PC-3 (cell line): Measurements from ENCODE around the gene IRF5. TPM values are rescaled to one million over a fixed set of nuclear protein-coding genes. Genes with fewer than 3 reads are reported as not detected.
A peak's percentile ranks its signal among the peaks of the same experiment; 100 is the strongest.

Experiments used
- ATAC-seq: fragments of 200-7000 bp; cut with Tn5 transposase; 2 replicates; pipeline ENCODE4 v1.9.1; 2020; ENCODE audit warnings: mild to moderate bottlenecking, moderate library complexity
- BruUV-seq: library from RNA; stranded (reverse); fragments of 400-500 nt; replicated peaks from 2 replicates; lab custom pipeline; 2021; lab: Mats Ljungman, UMichigan
- CTCF ChIA-PET: fragments of 300-600 bp; sonication (Branson Sonifier 250); formaldehyde crosslinking; loops from one replicate; lab custom pipeline; 2022; ENCODE audit warnings: antibody characterized with exemption; lab: Charles Lee
- POLR2A ChIA-PET: fragments of 300-600 bp; sonication (Branson Sonifier 250); formaldehyde crosslinking; loops from one replicate; lab custom pipeline; 2022; ENCODE audit warnings: antibody characterized with exemption; ENCODE audit not compliant: unreplicated experiment; lab: Charles Lee
- DNase-seq: peaks from one replicate; pipeline ENCODE4 v3.0.0-alpha.2; 2015
- H2AFZ ChIP-seq: fragments of 300-600 bp; sonication (generic); 2 replicates; pipeline ENCODE4 v1.6.0; 2016; ENCODE audit warnings: antibody characterized with exemption, low read length
- H3F3A ChIP-seq: fragments of 300-600 bp; sonication (generic); one replicate; pipeline ENCODE4 v1.6.0; 2017; ENCODE audit warnings: antibody characterized with exemption, low read length, control low read depth, mild to moderate bottlenecking; ENCODE audit not compliant: unreplicated experiment
- H3K27ac ChIP-seq: fragments of 300-600 bp; sonication (generic); 2 replicates; pipeline ENCODE4 v1.5.1; 2016; ENCODE audit warnings: mild to moderate bottlenecking, low read length
- H3K27me3 ChIP-seq: fragments of 300-600 bp; sonication (generic); 2 replicates; pipeline ENCODE4 v1.6.1; 2016; ENCODE audit warnings: low read length, mixed read lengths
- H3K36me3 ChIP-seq: fragments of 300-600 bp; sonication (generic); 2 replicates; pipeline ENCODE4 v1.6.1; 2016; ENCODE audit warnings: low read depth, mixed run types, low read length, mixed read lengths
- H3K4me1 ChIP-seq: fragments of 300-600 bp; sonication (generic); 2 replicates; pipeline ENCODE4 v1.5.1; 2016; ENCODE audit warnings: low read length; ENCODE audit not compliant: insufficient read depth
- H3K4me2 ChIP-seq: fragments of 300-600 bp; sonication (generic); 2 replicates; pipeline ENCODE4 v1.6.0; 2016; ENCODE audit warnings: low read length
- H3K4me3 ChIP-seq: fragments of 300-600 bp; sonication (generic); 2 replicates; pipeline ENCODE4 v1.5.1; 2016; ENCODE audit warnings: mild to moderate bottlenecking, low read length, mixed read lengths
- H3K79me2 ChIP-seq: fragments of 300-600 bp; sonication (generic); 2 replicates; pipeline ENCODE4 v1.6.1; 2017; ENCODE audit warnings: low read length, mixed read lengths
- H3K9ac ChIP-seq: fragments of 300-600 bp; sonication (generic); 2 replicates; pipeline ENCODE4 v1.6.0; 2016; ENCODE audit warnings: mild to moderate bottlenecking, low read length
- H3K9me2 ChIP-seq: fragments of 300-600 bp; sonication (generic); replicated peaks from 2 replicates; pipeline ENCODE4 v1.6.1; 2016; ENCODE audit warnings: mixed run types, low read length, mixed read lengths
- H3K9me3 ChIP-seq: fragments of 300-600 bp; sonication (generic); 2 replicates; pipeline ENCODE4 v1.6.1; 2016; ENCODE audit warnings: low read length, mixed read lengths
- H4K20me1 ChIP-seq: fragments of 300-600 bp; sonication (generic); 2 replicates; pipeline ENCODE4 v1.6.1; 2016; ENCODE audit warnings: low read length, mixed read lengths
- EZH2 ChIP-seq: fragments of 300-600 bp; sonication (generic); IDR thresholded peaks from one replicate; pipeline ENCODE4 v1.6.1; 2017; ENCODE audit warnings: antibody characterized with exemption, mild to moderate bottlenecking, low read length; ENCODE audit not compliant: unreplicated experiment
- EZH2phosphoT487 ChIP-seq: fragments of 300-600 bp; sonication (generic); IDR thresholded peaks from 2 replicates; pipeline ENCODE4 v1.6.1; 2018; ENCODE audit warnings: mild to moderate bottlenecking, antibody characterized with exemption, low read length, borderline replicate concordance
- intact Hi-C: fragments of 100-400 bp; cut with micrococcal nuclease; formaldehyde crosslinking; loops from 2 replicates; pipeline ENCODE4 v1.9.0; 2023
- total RNA-seq: library from RNA; depleted of rRNA; stranded (reverse); fragments of >200 nt; gene quantifications from 2 replicates; pipeline ENCODE4 v1.2.3, GENCODE V29; 2014
- TF ChIP-seq, protein P1 (sequence below): fragments of 300-600 bp; sonication (generic); conservative IDR thresholded peaks from 2 replicates; pipeline ENCODE4 v1.5.1; 2017; ENCODE audit warnings: antibody characterized with exemption, low read depth, mild to moderate bottlenecking, low read length

IRF5 gene
- total RNA-seq, 1 experiment from 2014 or later = 15.3 TPM

DNA sequence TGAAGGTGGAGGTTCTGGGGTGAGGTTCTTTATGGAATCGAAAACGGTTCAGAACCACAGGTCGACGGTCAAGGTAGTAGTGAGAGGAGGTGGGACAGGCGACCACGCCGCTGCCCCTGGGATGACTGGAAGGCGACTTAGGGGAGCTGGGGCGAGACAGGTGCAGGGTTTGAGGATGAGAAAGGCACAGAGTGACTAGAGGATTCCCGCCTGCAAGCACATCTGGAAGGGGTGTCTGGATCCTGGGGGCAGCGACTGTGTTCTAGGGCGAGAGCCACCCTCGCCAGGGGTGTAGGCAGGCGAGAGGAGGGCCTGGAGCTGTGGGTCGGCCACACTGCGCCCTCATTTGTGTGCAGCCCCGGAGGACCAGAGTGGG, 468 bp upstream of the IRF5 start:
- H3K27me3 ChIP-seq = no peaks in the 10 kb centered on the region
- no peaks in the 10 kb centered on the region for H4K20me1 ChIP-seq
- H3K9me2 ChIP-seq = no peaks in the 10 kb centered on the region
- no peaks in the 10 kb centered on the region for H3K79me2 ChIP-seq
- POLR2A ChIA-PET = interaction anchor here (0.7 kb wide), 1 partner anchor 21 kb away, joined by 3 read pairs; no protein-coding TSS in a partner anchor
- H3K27ac ChIP-seq = no peak overlapping the region
- H2AFZ ChIP-seq = peak overlapping the region; percentile 93
- no peak; the same call in 1 of the 2 replicates for ATAC-seq
- CTCF ChIA-PET = no interaction called here
- H3F3A ChIP-seq = no peaks in the 10 kb centered on the region
- H3K4me1 ChIP-seq = no peaks in the 10 kb centered on the region
- H3K9me3 ChIP-seq = no peaks in the 10 kb centered on the region
- intact Hi-C loops = no loop called here
- H3K36me3 ChIP-seq = no peaks in the 10 kb centered on the region
- H3K4me3 ChIP-seq = peak overlapping the region; percentile 94
- no TSS peak for BruUV-seq
- no peak for DNase-seq
- peak overlapping the region; percentile 99 for H3K4me2 ChIP-seq
- no peak overlapping the region; the same call in 1 of the 2 replicates for H3K9ac ChIP-seq
- TF ChIP-seq, protein P1, sequence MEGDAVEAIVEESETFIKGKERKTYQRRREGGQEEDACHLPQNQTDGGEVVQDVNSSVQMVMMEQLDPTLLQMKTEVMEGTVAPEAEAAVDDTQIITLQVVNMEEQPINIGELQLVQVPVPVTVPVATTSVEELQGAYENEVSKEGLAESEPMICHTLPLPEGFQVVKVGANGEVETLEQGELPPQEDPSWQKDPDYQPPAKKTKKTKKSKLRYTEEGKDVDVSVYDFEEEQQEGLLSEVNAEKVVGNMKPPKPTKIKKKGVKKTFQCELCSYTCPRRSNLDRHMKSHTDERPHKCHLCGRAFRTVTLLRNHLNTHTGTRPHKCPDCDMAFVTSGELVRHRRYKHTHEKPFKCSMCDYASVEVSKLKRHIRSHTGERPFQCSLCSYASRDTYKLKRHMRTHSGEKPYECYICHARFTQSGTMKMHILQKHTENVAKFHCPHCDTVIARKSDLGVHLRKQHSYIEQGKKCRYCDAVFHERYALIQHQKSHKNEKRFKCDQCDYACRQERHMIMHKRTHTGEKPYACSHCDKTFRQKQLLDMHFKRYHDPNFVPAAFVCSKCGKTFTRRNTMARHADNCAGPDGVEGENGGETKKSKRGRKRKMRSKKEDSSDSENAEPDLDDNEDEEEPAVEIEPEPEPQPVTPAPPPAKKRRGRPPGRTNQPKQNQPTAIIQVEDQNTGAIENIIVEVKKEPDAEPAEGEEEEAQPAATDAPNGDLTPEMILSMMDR = no peak
- TF ChIP-seq EZH2 = no peak
- TF ChIP-seq EZH2phosphoT487 = no peak

DNA sequence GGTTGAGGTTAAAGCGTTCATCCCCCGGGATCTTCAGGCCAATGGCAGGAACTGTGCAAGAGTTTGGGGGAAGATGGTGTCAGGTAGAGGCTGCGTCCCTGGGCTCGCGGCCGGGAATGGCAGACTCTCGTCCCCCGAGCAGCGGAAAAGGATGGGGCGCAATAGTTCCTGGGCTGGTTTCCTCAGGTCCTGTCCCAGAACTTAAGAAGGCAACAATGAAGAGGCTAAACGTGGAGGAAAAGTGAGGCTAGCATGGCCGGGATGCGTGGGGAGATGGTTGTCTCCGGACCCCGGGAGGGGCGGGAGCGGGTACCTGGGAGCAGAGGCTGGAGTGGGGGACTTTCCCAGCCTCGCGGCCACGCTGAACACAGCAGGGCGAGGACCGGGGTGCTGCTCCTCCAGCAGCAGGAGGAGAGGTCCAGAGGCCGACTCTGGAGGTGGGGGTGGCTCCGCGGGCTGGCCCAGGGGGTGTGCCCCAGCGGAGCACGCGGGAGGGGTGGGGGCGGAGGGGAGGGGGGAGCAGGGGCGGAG, 882 bp downstream of the IRF5 start:
- no peaks in the 10 kb centered on the region for H3F3A ChIP-seq
- H3K4me2 ChIP-seq = peak overlapping the region; percentile 99
- H3K9me3 ChIP-seq = no peaks in the 10 kb centered on the region
- H3K27ac ChIP-seq = no peak overlapping the region
- peak overlapping the region; percentile 93 for H2AFZ ChIP-seq
- no peaks in the 10 kb centered on the region for H3K79me2 ChIP-seq
- POLR2A ChIA-PET = no interaction called here
- H3K36me3 ChIP-seq = no peaks in the 10 kb centered on the region
- BruUV-seq = no TSS peak
- no peaks in the 10 kb centered on the region for H3K27me3 ChIP-seq
- DNase-seq (no peak), ATAC-seq (peak; percentile 22)
- TF ChIP-seq, protein P1 = no peak
- TF ChIP-seq EZH2 (no peak), EZH2phosphoT487 (no peak)
- H3K9me2 ChIP-seq = no peaks in the 10 kb centered on the region
- peak overlapping the region; percentile 62 for H3K9ac ChIP-seq
- H4K20me1 ChIP-seq = no peaks in the 10 kb centered on the region
- intact Hi-C loops = no loop called here
- H3K4me1 ChIP-seq = no peaks in the 10 kb centered on the region
- CTCF ChIA-PET = no interaction called here
- peak overlapping the region; percentile 94 for H3K4me3 ChIP-seq

DNA sequence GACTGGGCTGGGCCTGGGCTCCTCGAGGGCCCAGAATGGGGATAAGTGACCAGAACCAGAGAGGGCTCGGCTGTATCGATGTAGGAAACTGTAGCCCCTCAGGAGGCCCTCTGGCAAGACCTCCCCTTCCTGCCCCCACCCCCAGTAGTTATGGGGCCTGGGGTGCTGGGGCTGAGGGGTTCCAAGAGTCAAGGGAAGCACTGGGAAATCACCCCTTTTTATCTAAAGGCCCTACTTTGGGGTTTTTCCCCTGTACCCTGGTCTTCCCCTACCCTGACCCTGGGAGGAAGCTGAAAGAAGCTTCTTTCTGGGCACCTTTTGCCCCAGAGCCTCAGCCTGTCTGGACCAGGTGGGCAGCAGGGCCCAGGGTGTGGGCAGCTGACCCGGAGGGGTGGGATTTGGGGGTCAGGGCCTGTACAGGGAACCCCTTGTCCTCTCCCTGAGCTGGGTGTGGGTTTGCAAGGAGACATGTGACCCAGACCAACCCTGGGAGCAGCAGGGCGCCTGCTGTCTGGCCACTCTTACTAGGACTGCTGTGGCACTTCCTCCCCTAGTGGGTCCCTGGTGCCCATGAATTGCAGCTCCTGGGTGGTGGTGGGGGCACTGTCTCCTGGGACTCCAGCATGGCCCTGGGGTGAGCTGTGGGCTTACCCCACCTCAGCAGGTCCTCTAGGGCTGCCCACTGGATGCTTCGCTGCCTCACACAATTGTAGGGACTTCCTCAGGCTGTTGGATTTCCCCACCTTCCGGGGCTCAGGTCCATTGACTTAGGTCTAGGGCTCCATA, 1.5 kb downstream of the IRF5 start:
- BruUV-seq = no TSS peak
- peak overlapping the region; percentile 44; the same call in 1 of the 2 replicates for H3K4me2 ChIP-seq
- no peak for TF ChIP-seq EZH2phosphoT487
- TF ChIP-seq, protein P1 = no peak
- no peak for TF ChIP-seq EZH2
- H3K4me3 ChIP-seq = peak overlapping the region; percentile 9; the same call in 1 of the 2 replicates
- no peak overlapping the region for H2AFZ ChIP-seq
- POLR2A ChIA-PET = no interaction called here
- CTCF ChIA-PET = interaction anchor here (0.6 kb wide), 1 partner anchor 152 kb away, joined by 3 read pairs; no protein-coding TSS in a partner anchor
- H3F3A ChIP-seq = no peaks in the 10 kb centered on the region
- no peaks in the 10 kb centered on the region for H3K4me1 ChIP-seq
- no peaks in the 10 kb centered on the region for H3K9me3 ChIP-seq
- H3K9ac ChIP-seq = no peak overlapping the region
- DNase-seq (no peak), ATAC-seq (no peak)
- H3K27me3 ChIP-seq = no peaks in the 10 kb centered on the region
- no peaks in the 10 kb centered on the region for H4K20me1 ChIP-seq
- no peaks in the 10 kb centered on the region for H3K9me2 ChIP-seq
- no peaks in the 10 kb centered on the region for H3K79me2 ChIP-seq
- intact Hi-C loops = no loop called here
- no peak overlapping the region for H3K27ac ChIP-seq
- H3K36me3 ChIP-seq = no peaks in the 10 kb centered on the region
